HFF-Myc (cell line): ENCODE data around the gene BACH2.

Experiments
- DNase-seq: peaks from one replicate; pipeline ENCODE4 v3.0.0-alpha.2; 2011; ENCODE audit warnings: low read depth; ENCODE audit errors: extremely low read depth
- H3K4me3 ChIP-seq: replicated peaks from 2 replicates; pipeline ENCODE4 v1.5.1; 2011; ENCODE audit warnings: low read depth, mild to moderate bottlenecking, control low read depth, low read length
- CTCF ChIP-seq: IDR thresholded peaks from 2 replicates; pipeline ENCODE4 v1.5.1; 2012; ENCODE audit warnings: mild to moderate bottlenecking, low read depth, low read length, control low read depth; ENCODE audit errors: missing control alignments

BACH2 gene

GRCh38 chr6:89888138-89888514, 408.5 kb downstream of the BACH2 start:
- H3K4me3 ChIP-seq, result no peak overlapping the region
- no peak for TF ChIP-seq CTCF
- no peak for DNase-seq

GRCh38 chr6:89887452-89888137, 409.0 kb downstream of the BACH2 start:
- no peak for TF ChIP-seq CTCF
- no peak for DNase-seq
- no peak overlapping the region for H3K4me3 ChIP-seq

- TF ChIP-seq CTCF, result no peak
- no peak for DNase-seq
- H3K4me3 ChIP-seq, result no peak overlapping the region
Measured at GRCh38 chr6:89886378-89887120, 410.1 kb downstream of the BACH2 start.
